Smooth muscle cell (in vitro differentiated cells): ENCODE measurements around the gene TAS1R2. TPM values are rescaled to one million over a fixed set of nuclear protein-coding genes. Genes with fewer than 3 reads are reported as not detected.

Experiments
- DNase-seq: peaks from one replicate; lab custom pipeline; 2025; ENCODE audit not compliant: unreplicated experiment; lab: John Stamatoyannopoulos, UW
- H2AFZ ChIP-seq: fragments of 200-600 bp; sonication (generic); 2 replicates; pipeline ENCODE4 v1.6.0; 2016; ENCODE audit warnings: antibody characterized with exemption, low read depth, mild to moderate bottlenecking
- H3F3A ChIP-seq: fragments of 200-600 bp; sonication (generic); 2 replicates; pipeline ENCODE4 v1.6.0; 2017; ENCODE audit warnings: antibody characterized with exemption, low read depth
- H3K27ac ChIP-seq: fragments of 200-600 bp; sonication (generic); 2 replicates; pipeline ENCODE4 v1.5.1; 2016; ENCODE audit warnings: low read depth, mild to moderate bottlenecking
- H3K27me3 ChIP-seq: fragments of 200-600 bp; sonication (generic); 2 replicates; pipeline ENCODE4 v1.6.1; 2016; ENCODE audit warnings: low read depth, mild to moderate bottlenecking
- H3K36me3 ChIP-seq: fragments of 200-600 bp; sonication (generic); 2 replicates; pipeline ENCODE4 v1.5.1; 2016; ENCODE audit warnings: low read depth
- H3K4me1 ChIP-seq: fragments of 200-600 bp; sonication (generic); 2 replicates; pipeline ENCODE4 v1.5.1; 2016; ENCODE audit warnings: low read depth
- H3K4me2 ChIP-seq: fragments of 200-600 bp; sonication (generic); 2 replicates; pipeline ENCODE4 v1.6.0; 2016; ENCODE audit warnings: mild to moderate bottlenecking
- H3K4me3 ChIP-seq: fragments of 200-600 bp; sonication (generic); 2 replicates; pipeline ENCODE4 v1.5.1; 2016; ENCODE audit warnings: mild to moderate bottlenecking
- H3K79me2 ChIP-seq: fragments of 200-600 bp; sonication (generic); 2 replicates; pipeline ENCODE4 v1.6.0; 2016; ENCODE audit warnings: low read depth, mild to moderate bottlenecking
- H3K9ac ChIP-seq: fragments of 200-600 bp; sonication (generic); 2 replicates; pipeline ENCODE4 v1.6.0; 2016; ENCODE audit warnings: low read depth
- H3K9me3 ChIP-seq: fragments of 200-600 bp; sonication (generic); replicated peaks from 2 replicates; pipeline ENCODE4 v1.5.1; 2016; ENCODE audit warnings: low read depth
- H4K20me1 ChIP-seq: fragments of 200-600 bp; sonication (generic); 2 replicates; pipeline ENCODE4 v1.6.0; 2016; ENCODE audit warnings: low read depth
- WGBS: methylation state at CpG from one replicate; pipeline ENCODE4 v1.1.7; 2016; ENCODE audit warnings: low lambda C conversion rate; 5-methylcytosine and 5-hydroxymethylcytosine counted together
- polyA plus RNA-seq: library from polyadenylated mRNA; unstranded; fragments of >200 nt; fragmentation: Nextera tagmentation; extraction: Ambion mirVana; gene quantifications from 2 replicates; pipeline ENCODE4 v1.2.1, GENCODE V29; 2016
- total RNA-seq: library from RNA; depleted of rRNA; stranded (reverse); fragments of >200 nt; gene quantifications from 2 replicates; pipeline ENCODE4 v1.2.3, GENCODE V29; 2014
- TF ChIP-seq, protein P1 (sequence below): fragments of 200-600 bp; sonication (generic); IDR thresholded peaks from 2 replicates; pipeline ENCODE4 v1.5.1; 2017; ENCODE audit warnings: borderline replicate concordance, mild to moderate bottlenecking, antibody characterized with exemption; ENCODE audit not compliant: insufficient read depth, poor library complexity, severe bottlenecking

TAS1R2 gene
- total and polyA plus RNA-seq, 2 experiments from 2014 or later = not detected

DNA sequence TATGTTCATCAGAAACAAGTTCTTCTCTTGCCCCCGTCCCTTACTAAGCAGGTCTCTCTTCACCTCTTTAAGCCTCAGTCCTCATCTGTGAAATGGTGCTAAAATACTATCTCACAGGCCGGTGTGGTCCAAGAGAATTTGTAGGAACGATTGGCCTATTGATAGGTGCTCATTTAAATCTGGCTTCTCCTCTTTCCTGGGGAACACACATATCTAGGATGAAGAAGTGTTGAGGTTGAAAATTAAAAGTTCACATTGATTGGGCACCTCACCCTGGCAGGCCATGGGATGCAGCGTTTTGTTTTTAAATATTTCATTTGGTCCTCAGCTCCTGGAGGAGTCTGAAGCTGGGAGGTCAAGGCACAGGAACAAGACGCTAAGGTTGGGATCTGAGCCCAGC is 8.9 kb upstream of the TAS1R2 start:
- Histone ChIP-seq H3K27ac (no peak overlapping the region), H3K4me3 (no peak overlapping the region), H3K9ac (no peak overlapping the region), H3K9me3 (no peaks in the 10 kb centered on the region), H3K4me2 (no peak overlapping the region), H2AFZ (no peak overlapping the region), H3K79me2 (no peaks in the 10 kb centered on the region), H4K20me1 (no peaks in the 10 kb centered on the region), H3F3A (no peaks in the 10 kb centered on the region), H3K4me1 (no peaks in the 10 kb centered on the region), H3K27me3 (peaks cover 8% of the 10 kb centered on the region), H3K36me3 (no peaks in the 10 kb centered on the region)
- TF ChIP-seq, protein P1, sequence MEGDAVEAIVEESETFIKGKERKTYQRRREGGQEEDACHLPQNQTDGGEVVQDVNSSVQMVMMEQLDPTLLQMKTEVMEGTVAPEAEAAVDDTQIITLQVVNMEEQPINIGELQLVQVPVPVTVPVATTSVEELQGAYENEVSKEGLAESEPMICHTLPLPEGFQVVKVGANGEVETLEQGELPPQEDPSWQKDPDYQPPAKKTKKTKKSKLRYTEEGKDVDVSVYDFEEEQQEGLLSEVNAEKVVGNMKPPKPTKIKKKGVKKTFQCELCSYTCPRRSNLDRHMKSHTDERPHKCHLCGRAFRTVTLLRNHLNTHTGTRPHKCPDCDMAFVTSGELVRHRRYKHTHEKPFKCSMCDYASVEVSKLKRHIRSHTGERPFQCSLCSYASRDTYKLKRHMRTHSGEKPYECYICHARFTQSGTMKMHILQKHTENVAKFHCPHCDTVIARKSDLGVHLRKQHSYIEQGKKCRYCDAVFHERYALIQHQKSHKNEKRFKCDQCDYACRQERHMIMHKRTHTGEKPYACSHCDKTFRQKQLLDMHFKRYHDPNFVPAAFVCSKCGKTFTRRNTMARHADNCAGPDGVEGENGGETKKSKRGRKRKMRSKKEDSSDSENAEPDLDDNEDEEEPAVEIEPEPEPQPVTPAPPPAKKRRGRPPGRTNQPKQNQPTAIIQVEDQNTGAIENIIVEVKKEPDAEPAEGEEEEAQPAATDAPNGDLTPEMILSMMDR = no peak
- WGBS = 80% methylated on average over 5 of the region's 5 CpGs
- no peak for DNase-seq

GRCh38 chr1:18866846-18867245 is 7.4 kb upstream of the TAS1R2 start:
- H3K4me2 ChIP-seq = no peak overlapping the region
- no peak overlapping the region for H3K27ac ChIP-seq
- H3K4me3 ChIP-seq = no peak overlapping the region
- H3F3A ChIP-seq = no peaks in the 10 kb centered on the region
- no peaks in the 10 kb centered on the region for H3K79me2 ChIP-seq
- no peaks in the 10 kb centered on the region for H3K4me1 ChIP-seq
- H4K20me1 ChIP-seq = no peaks in the 10 kb centered on the region
- H3K9ac ChIP-seq = no peak overlapping the region
- H3K27me3 ChIP-seq = peaks cover 8% of the 10 kb centered on the region
- no peaks in the 10 kb centered on the region for H3K36me3 ChIP-seq
- no peak for DNase-seq
- H2AFZ ChIP-seq = no peak overlapping the region
- no peaks in the 10 kb centered on the region for H3K9me3 ChIP-seq
- 90% methylated on average over 3 of the region's 3 CpGs for WGBS
- TF ChIP-seq, protein P1 = no peak

GRCh38 chr1:18866314-18866713 is 6.9 kb upstream of the TAS1R2 start:
- Histone ChIP-seq H3K4me1 (no peaks in the 10 kb centered on the region), H3K4me2 (no peak overlapping the region), H3F3A (no peaks in the 10 kb centered on the region), H3K79me2 (no peaks in the 10 kb centered on the region), H3K27me3 (peaks cover 8% of the 10 kb centered on the region), H3K9me3 (no peaks in the 10 kb centered on the region), H2AFZ (no peak overlapping the region), H3K27ac (no peak overlapping the region), H4K20me1 (no peaks in the 10 kb centered on the region), H3K4me3 (no peak overlapping the region), H3K36me3 (no peaks in the 10 kb centered on the region), H3K9ac (no peak overlapping the region)
- DNase-seq = no peak
- WGBS = 85% methylated on average over 6 of the region's 6 CpGs
- TF ChIP-seq, protein P1 = no peak

- TF ChIP-seq, protein P1 = no peak
- no peaks in the 10 kb centered on the region for H3F3A ChIP-seq
- DNase-seq = no peak
- no peaks in the 10 kb centered on the region for H3K36me3 ChIP-seq
- no peaks in the 10 kb centered on the region for H4K20me1 ChIP-seq
- H3K9ac ChIP-seq = no peak overlapping the region
- H3K4me2 ChIP-seq = no peak overlapping the region
- WGBS = 80% methylated on average over 9 of the region's 9 CpGs
- no peak overlapping the region for H2AFZ ChIP-seq
- no peak overlapping the region for H3K4me3 ChIP-seq
- H3K27ac ChIP-seq = no peak overlapping the region
- peaks cover 8% of the 10 kb centered on the region for H3K27me3 ChIP-seq
- H3K4me1 ChIP-seq = no peaks in the 10 kb centered on the region
- no peaks in the 10 kb centered on the region for H3K9me3 ChIP-seq
- no peaks in the 10 kb centered on the region for H3K79me2 ChIP-seq
Observed at GRCh38 chr1:18865176-18865575, 5.7 kb upstream of the TAS1R2 start.
